Peyer's patch (tissue), 4 donors: ENCODE results near the gene ZXDC.

ENCODE experiments used
- POLR2A ChIP-seq, 2 donors: fragments of 450-650 bp; IDR thresholded peaks; one replicate each; pipeline ENCODE4 v1.5.1; 2017; ENCODE audit warnings: antibody characterized with exemption in 2 of 2, mild to moderate bottlenecking in 2 of 2, moderate library complexity in 2 of 2
- TF ChIP-seq, protein P1 (sequence below), 6 experiments: fragments of 450-650 bp in 4 of 6; fragments of 200-600 bp in 2 of 6; sonication (generic) in 1 of 6; IDR thresholded peaks; one replicate each; pipeline ENCODE4 v1.5.1; 2017 to 2019; ENCODE audit warnings: antibody characterized with exemption in 6 of 6, mild to moderate bottlenecking in 3 of 6, moderate library complexity in 1 of 6

DNA sequence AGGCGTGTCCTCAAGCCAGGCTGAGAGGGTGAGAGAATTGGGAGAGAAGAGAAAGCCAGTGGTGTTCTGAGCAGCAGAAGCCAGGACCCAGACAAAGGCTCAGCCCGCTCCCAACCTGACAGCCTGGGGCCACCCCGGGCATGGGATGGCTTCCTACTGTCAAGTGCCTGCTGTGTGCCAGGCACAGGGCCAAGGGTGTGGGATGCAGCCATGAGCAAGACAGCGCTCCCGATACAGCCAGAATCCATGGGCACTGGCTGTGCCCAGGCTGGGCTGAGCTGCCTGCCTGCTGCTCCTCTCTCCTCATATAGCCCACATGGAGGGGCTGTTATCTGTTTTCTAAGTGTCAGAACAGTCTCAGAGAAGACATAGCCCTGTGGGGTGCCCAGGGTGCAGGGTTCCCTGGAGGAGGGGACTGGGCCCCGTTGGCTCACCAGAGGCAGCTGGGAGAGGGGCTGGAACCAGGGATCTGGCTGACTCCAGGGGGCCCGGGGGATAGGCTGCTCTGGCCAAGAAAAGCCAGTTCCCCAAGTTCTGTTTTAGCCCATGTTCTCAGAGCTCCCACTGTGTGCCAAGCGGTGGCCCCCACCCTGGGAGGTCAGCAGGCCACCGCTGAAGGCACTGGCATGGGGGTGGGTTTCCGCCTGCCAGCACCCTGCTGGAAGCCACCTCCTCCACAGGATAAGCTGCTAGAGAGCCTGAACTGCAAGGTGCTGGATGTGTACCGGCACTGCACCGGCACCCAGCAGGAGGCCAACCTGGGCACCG lies 42.0 kb downstream of the ZXDC start:
- TF ChIP-seq, protein P1, sequence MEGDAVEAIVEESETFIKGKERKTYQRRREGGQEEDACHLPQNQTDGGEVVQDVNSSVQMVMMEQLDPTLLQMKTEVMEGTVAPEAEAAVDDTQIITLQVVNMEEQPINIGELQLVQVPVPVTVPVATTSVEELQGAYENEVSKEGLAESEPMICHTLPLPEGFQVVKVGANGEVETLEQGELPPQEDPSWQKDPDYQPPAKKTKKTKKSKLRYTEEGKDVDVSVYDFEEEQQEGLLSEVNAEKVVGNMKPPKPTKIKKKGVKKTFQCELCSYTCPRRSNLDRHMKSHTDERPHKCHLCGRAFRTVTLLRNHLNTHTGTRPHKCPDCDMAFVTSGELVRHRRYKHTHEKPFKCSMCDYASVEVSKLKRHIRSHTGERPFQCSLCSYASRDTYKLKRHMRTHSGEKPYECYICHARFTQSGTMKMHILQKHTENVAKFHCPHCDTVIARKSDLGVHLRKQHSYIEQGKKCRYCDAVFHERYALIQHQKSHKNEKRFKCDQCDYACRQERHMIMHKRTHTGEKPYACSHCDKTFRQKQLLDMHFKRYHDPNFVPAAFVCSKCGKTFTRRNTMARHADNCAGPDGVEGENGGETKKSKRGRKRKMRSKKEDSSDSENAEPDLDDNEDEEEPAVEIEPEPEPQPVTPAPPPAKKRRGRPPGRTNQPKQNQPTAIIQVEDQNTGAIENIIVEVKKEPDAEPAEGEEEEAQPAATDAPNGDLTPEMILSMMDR (IDR thresholded peaks at IDR 0.05), result no peak
- no peak for TF ChIP-seq POLR2A (IDR thresholded peaks at IDR 0.05)
